ENCODE data around the gene ZBTB47.

The ZBTB47 gene

DNA sequence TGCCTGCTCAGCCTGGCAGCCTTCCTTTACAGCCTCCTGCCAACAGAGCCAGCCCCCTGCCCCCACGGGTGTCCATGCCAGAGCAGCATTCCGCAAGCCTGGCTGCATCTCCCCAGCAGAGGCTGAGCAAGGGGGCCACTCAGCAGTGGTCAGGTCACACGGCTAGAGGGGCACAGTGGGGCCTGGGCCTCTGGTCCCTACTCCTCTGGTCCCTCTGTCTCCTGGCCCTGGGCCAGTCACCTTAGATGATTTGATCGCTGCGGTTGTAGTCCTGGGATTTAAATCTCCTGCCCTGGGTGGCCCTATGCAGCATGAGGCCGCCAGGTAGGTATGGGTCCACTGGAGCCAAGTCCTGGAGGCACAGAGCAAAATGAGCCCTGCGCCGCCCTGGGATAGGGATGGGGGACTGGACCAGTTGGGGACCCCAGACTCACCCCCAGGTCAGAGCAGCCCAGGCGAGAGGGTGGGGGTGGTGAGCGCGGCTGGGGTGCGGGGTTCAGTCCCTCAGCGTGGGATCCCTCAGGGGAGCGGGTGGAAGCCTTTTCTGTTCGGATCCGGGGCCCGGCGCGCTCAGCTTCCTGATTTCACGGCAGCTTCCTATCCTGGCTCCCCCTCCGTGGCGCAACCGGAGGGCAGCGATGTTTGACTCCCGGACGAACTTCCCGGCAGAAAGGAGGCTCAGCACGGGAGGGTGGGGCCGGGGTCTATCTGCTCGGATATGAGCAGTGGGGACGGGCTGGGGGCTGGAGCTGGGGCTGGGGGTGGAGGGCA lies at the start of gene ZBTB47:
Gene ZBTB47, plus strand, starts transcription at position 138 of the 771 bp plus-strand sequence. CDS start 4,659 bp downstream, outside the sequence.
- DNase-seq (ENCODE audit: low spot score): no peak

GRCh38 chr3:42605546-42606173 lies 47.8 kb upstream of the ZBTB47 start:
- no peak for DNase-seq (ENCODE audit: low spot score)

- no peak for DNase-seq (ENCODE audit: low spot score)
These were observed 44.9 kb upstream of the ZBTB47 start for GRCh38 chr3:42608581-42608980.

GRCh38 chr3:42610976-42611375 lies 42.5 kb upstream of the ZBTB47 start:
- no peak for DNase-seq (ENCODE audit: low spot score)

GRCh38 chr3:42612217-42612616 lies 41.3 kb upstream of the ZBTB47 start:
- no peak for DNase-seq (ENCODE audit: low spot score)

DNA sequence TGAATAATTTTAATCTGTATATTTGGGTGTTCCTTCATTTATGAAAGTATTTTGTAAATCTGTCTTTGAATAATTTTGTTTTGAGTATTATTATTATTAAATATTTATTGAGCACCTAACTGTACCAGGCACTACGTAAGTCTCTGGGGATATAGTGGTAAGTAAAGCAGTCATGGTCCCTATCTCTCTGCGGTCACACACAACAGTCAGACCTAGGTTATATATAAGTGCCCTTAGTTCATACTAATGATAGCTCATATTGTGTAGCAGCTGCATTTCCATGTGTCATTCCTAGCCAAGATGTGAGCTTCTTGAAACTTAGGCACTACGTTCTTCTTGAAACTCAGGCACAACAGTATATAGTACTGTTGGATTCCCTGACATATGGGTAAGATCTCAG lies 40.6 kb upstream of the ZBTB47 start:
- DNase-seq (ENCODE audit: low spot score): no peak

DNA sequence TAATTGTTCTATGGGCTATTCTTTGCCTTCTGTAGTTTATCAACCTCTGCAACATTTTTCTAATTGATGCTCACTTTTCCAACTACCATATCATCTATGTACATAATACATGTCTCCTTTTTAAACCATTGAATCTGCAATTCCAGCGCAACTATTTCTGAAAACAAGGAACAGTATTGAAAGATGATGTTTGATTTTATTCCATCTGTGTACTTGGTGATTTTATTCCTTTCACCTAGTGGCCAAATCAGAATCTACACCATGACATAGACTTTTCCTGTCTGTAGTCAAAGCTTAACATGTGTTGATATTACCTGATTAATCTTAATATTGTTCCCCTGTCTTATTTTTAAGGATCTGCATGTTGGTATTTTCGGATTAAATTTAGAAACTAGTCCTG lies 40.0 kb upstream of the ZBTB47 start:
- DNase-seq (ENCODE audit: low spot score): peak; percentile 59

- no peak for DNase-seq (ENCODE audit: low spot score)
These were observed 21.9 kb upstream of the ZBTB47 start for GRCh38 chr3:42631620-42632019.

DNA sequence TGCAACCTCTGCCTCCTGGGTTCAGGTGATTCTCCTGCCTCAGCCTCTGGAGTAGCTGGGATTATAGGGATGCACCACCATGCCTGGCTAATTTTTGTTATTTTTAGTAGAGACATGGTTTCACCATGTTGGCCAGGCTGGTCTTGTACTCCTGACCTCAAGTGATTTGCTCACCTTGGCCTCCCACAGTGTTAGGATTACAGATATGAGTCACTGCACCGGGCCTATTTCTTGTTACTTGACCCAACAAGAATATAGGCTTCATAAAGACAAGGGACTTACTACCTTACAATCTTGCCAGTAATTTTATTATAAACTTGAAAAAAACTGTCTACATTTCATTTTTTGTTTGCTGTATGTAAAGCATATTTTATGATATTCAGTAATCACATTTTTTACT lies 21.4 kb upstream of the ZBTB47 start:
- no peak for DNase-seq (ENCODE audit: low spot score)

GRCh38 chr3:42633544-42633943 lies 20.0 kb upstream of the ZBTB47 start:
- no peak for DNase-seq (ENCODE audit: low spot score)

GRCh38 chr3:42635111-42635510 lies 18.4 kb upstream of the ZBTB47 start:
- DNase-seq (ENCODE audit: low spot score): peak; percentile 40

GRCh38 chr3:42637001-42637400 lies 16.5 kb upstream of the ZBTB47 start:
- DNase-seq (ENCODE audit: low spot score): no peak

DNA sequence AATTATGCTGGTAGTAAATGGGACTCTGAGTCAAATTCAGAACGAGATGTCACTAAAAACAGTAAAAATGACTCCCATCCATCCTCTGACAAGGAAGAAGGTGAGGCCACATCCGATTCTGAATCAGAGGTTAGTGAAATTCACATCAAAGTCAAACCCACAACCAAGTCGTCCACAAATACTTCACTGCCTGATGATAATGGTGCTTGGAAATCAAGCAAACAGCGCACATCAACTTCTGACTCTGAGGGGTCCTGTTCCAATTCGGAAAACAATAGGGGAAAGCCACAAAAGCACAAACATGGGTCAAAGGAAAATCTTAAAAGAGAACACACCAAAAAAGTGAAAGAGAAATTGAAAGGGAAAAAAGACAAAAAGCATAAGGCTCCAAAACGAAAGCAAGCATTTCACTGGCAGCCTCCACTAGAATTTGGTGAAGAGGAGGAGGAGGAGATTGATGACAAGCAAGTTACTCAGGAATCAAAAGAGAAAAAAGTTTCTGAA lies 15.1 kb upstream of the ZBTB47 start:
- DNase-seq (ENCODE audit: low spot score): no peak

- no peak for DNase-seq (ENCODE audit: low spot score)
These were observed 14.3 kb upstream of the ZBTB47 start for GRCh38 chr3:42639192-42639591.

DNA sequence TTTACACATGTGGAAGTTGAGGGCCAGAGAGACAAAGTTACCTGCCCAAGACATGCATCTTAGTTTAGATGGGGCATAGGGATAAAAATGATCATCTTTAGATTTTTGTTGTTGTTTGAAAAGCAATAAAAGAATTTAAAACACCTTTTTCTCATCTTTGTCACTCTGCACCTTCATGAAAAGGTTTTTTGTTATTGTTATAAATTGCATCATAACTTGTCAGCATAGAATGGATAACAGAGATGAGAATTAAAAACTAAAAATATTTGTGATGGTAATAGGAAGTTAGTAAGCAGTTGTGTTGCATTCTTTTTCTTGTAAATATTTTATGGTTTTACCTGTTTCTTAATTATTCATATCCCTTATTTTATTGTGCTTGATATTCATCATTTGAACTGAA lies 13.4 kb upstream of the ZBTB47 start:
- DNase-seq (ENCODE audit: low spot score): no peak

- DNase-seq (ENCODE audit: low spot score): no peak
These were observed 12.6 kb upstream of the ZBTB47 start for GRCh38 chr3:42640771-42641370.

GRCh38 chr3:42647821-42648459 lies 5.6 kb upstream of the ZBTB47 start:
- no peak for DNase-seq (ENCODE audit: low spot score)

- DNase-seq (ENCODE audit: low spot score): no peak
These were observed 4.5 kb upstream of the ZBTB47 start for GRCh38 chr3:42649006-42649405.

DNA sequence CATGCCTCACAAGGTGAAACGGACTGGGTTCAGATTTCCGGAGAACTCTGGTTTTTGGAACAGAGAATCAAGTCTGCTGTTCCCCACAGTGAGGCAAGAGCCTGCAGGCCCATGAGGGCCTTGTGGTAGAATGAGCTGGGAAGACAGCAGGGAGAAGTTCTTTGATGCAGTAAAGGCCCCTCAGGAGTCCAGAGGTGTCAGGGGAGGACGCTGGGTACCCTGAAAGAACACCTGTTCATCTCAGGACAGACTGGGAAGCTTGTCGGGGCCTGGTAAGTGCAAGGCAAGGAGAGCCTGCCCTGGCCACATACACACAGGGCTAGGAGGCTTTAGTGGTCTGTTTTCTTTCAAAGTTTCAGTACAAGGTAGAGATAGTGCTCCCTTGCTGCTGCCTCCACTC lies 3.7 kb upstream of the ZBTB47 start:
- no peak for DNase-seq (ENCODE audit: low spot score)

GRCh38 chr3:42651248-42652091 lies 2.0 kb upstream of the ZBTB47 start:
- no peak for DNase-seq (ENCODE audit: low spot score)

DNA sequence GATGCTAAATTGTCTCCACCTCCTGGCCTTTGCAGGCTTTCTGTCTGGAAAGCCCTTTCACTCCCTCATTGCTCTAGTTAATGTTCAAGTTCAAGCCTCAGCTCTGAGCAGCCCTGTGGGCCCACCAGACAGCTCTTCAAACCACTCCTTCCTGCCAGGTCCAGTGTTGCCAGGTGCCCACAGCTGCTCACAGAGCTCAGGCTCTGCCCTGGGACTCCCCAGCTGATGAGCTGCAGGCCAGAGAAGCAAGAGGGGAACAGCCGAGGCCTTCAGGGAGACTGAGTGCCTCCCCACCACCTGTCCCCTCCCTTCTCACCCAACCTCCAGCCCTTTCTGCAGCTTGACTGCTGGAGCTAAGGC lies 1.3 kb upstream of the ZBTB47 start:
- no peak for DNase-seq (ENCODE audit: low spot score)

Measured in hematopoietic multipotent progenitor cell treated with erythropoietin and hydrocortisone succinate and interleukin-3 and kit ligand, for 17 days (in vitro differentiated cells).